HepG2 (cell line): ENCODE results near the gene NRSN2. TPM values are rescaled to one million over a fixed set of nuclear protein-coding genes. Genes with fewer than 3 reads are reported as not detected.

Source experiments
- CEBPZ ChIP-seq: IDR thresholded peaks from 2 replicates; pipeline ENCODE4 v1.6.1; 2012; ENCODE audit warnings: low read length, improper control_type of control experiment
- CREM ChIP-seq, 2 experiments: sonication (generic) in 1 of 2; formaldehyde crosslinking in 1 of 2; IDR thresholded peaks; 2 replicates each; pipeline versions ENCODE4 v1.4.0 to v1.6.1; 2016 to 2020; ENCODE audit warnings: antibody characterized with exemption in 1 of 2, mild to moderate bottlenecking in 1 of 2, missing genetic modification reagents in 1 of 2
- ETV6 ChIP-seq: sonication (generic); formaldehyde crosslinking; conservative IDR thresholded peaks from 2 replicates; pipeline ENCODE4 v1.4.0; 2020; ENCODE audit warnings: missing genetic modification reagents
- GRHL1 ChIP-seq: sonication (generic); formaldehyde crosslinking; conservative IDR thresholded peaks from 2 replicates; pipeline ENCODE4 v1.8.0; 2022; ENCODE audit warnings: missing genetic modification reagents
- JUNB ChIP-seq: sonication (generic); formaldehyde crosslinking; IDR thresholded peaks from 2 replicates; pipeline ENCODE4 v1.8.0; 2022; ENCODE audit warnings: missing genetic modification reagents, mild to moderate bottlenecking, borderline replicate concordance
- KLF15 ChIP-seq: sonication (generic); formaldehyde crosslinking; IDR thresholded peaks from 2 replicates; pipeline ENCODE4 v1.8.1; 2023; ENCODE audit warnings: borderline replicate concordance, mild to moderate bottlenecking, inconsistent platforms, missing genetic modification reagents, mixed read lengths
- MXD3 ChIP-seq: IDR thresholded peaks from 2 replicates; pipeline ENCODE4 v1.6.1; 2016; ENCODE audit warnings: mild to moderate bottlenecking, missing biosample characterization, missing genetic modification reagents
- NFYB ChIP-seq: sonication (generic); formaldehyde crosslinking; IDR thresholded peaks from 2 replicates; pipeline ENCODE4 v1.4.0; 2020; ENCODE audit warnings: missing genetic modification reagents
- NRL ChIP-seq: sonication (generic); formaldehyde crosslinking; IDR thresholded peaks from 2 replicates; pipeline ENCODE4 v1.5.0; 2020; ENCODE audit warnings: missing genetic modification reagents, mild to moderate bottlenecking, moderate library complexity, borderline replicate concordance
- PREB ChIP-seq: sonication (generic); formaldehyde crosslinking; IDR thresholded peaks from 2 replicates; pipeline ENCODE4 v1.4.0; 2020; ENCODE audit warnings: missing genetic modification reagents
- TFDP2 ChIP-seq: sonication (generic); formaldehyde crosslinking; IDR thresholded peaks from 2 replicates; pipeline ENCODE4 v1.4.0; 2020; ENCODE audit warnings: missing genetic modification reagents
- U2AF1 ChIP-seq: fragments of 200-400 bp; formaldehyde crosslinking; optimal IDR thresholded peaks from 2 replicates; pipeline ENCODE3; 2017; ENCODE audit warnings: mild to moderate bottlenecking, low read depth, low read length
- ZBTB46 ChIP-seq: sonication (generic); formaldehyde crosslinking; IDR thresholded peaks from 2 replicates; pipeline ENCODE4 v1.4.0; 2020; ENCODE audit warnings: mild to moderate bottlenecking, missing genetic modification reagents, borderline replicate concordance
- ZFP37 ChIP-seq: sonication (generic); formaldehyde crosslinking; IDR thresholded peaks from 2 replicates; pipeline ENCODE4 v1.4.0; 2020; ENCODE audit warnings: missing genetic modification reagents, borderline replicate concordance
- ZNF577 ChIP-seq: sonication (generic); formaldehyde crosslinking; IDR thresholded peaks from 2 replicates; pipeline ENCODE4 v1.4.0; 2020; ENCODE audit warnings: mild to moderate bottlenecking, low read depth, missing genetic modification reagents, borderline replicate concordance
- ZNF644 ChIP-seq: IDR thresholded peaks from 2 replicates; pipeline ENCODE4 v1.6.1; 2016; ENCODE audit warnings: low read depth
- ZNF7 ChIP-seq: IDR thresholded peaks from 2 replicates; pipeline ENCODE4 v1.6.1; 2016; ENCODE audit warnings: missing biosample characterization, missing genetic modification reagents
- ZNF724P ChIP-seq: sonication (generic); formaldehyde crosslinking; IDR thresholded peaks from 2 replicates; pipeline ENCODE4 v1.8.0; 2022; ENCODE audit warnings: missing genetic modification reagents, borderline replicate concordance
- polyA plus RNA-seq, 8 experiments: library from polyadenylated mRNA; depleted of rRNA in 3 of 8; stranded (reverse) in 7 of 8; unstranded in 1 of 8; fragments of >200 nt; fragmentation: Illumina TruSeq in 4 of 8; extraction: Trizol in 4 of 8; gene quantifications; 2 replicates each; pipeline versions ENCODE4 v1.2.1 to v1.2.3, GENCODE V29; 2011 to 2016; ENCODE audit warnings: low read depth in 4 of 8, missing spikeins in 1 of 8, mixed read lengths in 1 of 8; ENCODE audit not compliant: insufficient read depth in 1 of 8
- total RNA-seq, 5 experiments: library from RNA; depleted of rRNA; stranded (reverse); fragments of >200 nt; fragmentation: Illumina TruSeq; extraction: Trizol; gene quantifications; 2 replicates each; pipeline ENCODE4 v1.2.3, GENCODE V29; 2016; ENCODE audit warnings: low read depth in 1 of 5

The NRSN2 gene
- total and polyA plus RNA-seq, 2 of the 13 experiments (the other 11 are each of a cell fraction or from before 2014, with no cell fraction given): 32.3 to 49.4 TPM

- TF ChIP-seq ETV6 (CRISPR knock-in tag) (no peak), ZBTB46 (CRISPR knock-in tag) (no peak), ZNF644 (CRISPR knock-in tag) (no peak), ZNF577 (no peak), ZNF724P (CRISPR knock-in tag) (no peak; the same call in 1 of the 2 replicates), MXD3 (CRISPR knock-in tag) (peak; percentile 66; the same call in 1 of the 2 replicates), CEBPZ (no peak), NRL (CRISPR knock-in tag) (no peak; the same call in 1 of the 2 replicates), ZNF7 (CRISPR knock-in tag) (no peak), U2AF1 (peak; percentile 11), JUNB (CRISPR knock-in tag) (no peak), KLF15 (CRISPR knock-in tag) (peak; percentile 87; the same call in 1 of the 2 replicates), ZFP37 (no peak; the same call in 1 of the 2 replicates), PREB (CRISPR knock-in tag) (no peak), CREM (IDR thresholded peaks at IDR 0.05) (peak; percentile 68; the same call in 1 of the 2 replicates), CREM (CRISPR knock-in tag; IDR thresholded peaks at IDR 0.05) (no peak), TFDP2 (peak; percentile 83), GRHL1 (no peak), NFYB (CRISPR knock-in tag) (no peak; the same call in 1 of the 2 replicates)
Measured at GRCh38 chr20:327186-328026, 19.5 kb upstream of the NRSN2 start (continued).
